NOMO-1 treated with dmso at 0.1 percent for 144 hours (cell line): ENCODE measurements around the gene SLC29A2.

Experiments used
- DNase-seq: peaks from one replicate; lab custom pipeline; 2025; ENCODE audit not compliant: unreplicated experiment; lab: John Stamatoyannopoulos, UW

The SLC29A2 gene

GRCh38 chr11:66371627-66372415 lies at the start of gene SLC29A2:
Gene SLC29A2 (minus strand): TSS chr11:66371760. CDS start chr11:66371591, 169 bp downstream.
- peak; percentile 79 for DNase-seq

GRCh38 chr11:66420671-66421476 lies 49.3 kb upstream of the SLC29A2 start, which contains the start of gene NPAS4:
Gene NPAS4 (plus strand): TSS chr11:66421035. CDS start chr11:66421180, 145 bp downstream.
- DNase-seq = no peak

GRCh38 chr11:66419825-66420224 lies 48.3 kb upstream of the SLC29A2 start:
- no peak for DNase-seq

GRCh38 chr11:66418986-66419308 lies 47.4 kb upstream of the SLC29A2 start:
- DNase-seq = no peak

GRCh38 chr11:66418168-66418985 lies 46.8 kb upstream of the SLC29A2 start:
- DNase-seq = peak; percentile 82

GRCh38 chr11:66417000-66417399 lies 45.4 kb upstream of the SLC29A2 start:
- no peak for DNase-seq

- DNase-seq = no peak
Observed at GRCh38 chr11:66415423-66415822, 43.9 kb upstream of the SLC29A2 start.

GRCh38 chr11:66414120-66414934 lies 42.8 kb upstream of the SLC29A2 start:
- no peak for DNase-seq

- DNase-seq = no peak
Observed at GRCh38 chr11:66413167-66413566, 41.6 kb upstream of the SLC29A2 start.

- no peak for DNase-seq
Observed at GRCh38 chr11:66412110-66412509, 40.5 kb upstream of the SLC29A2 start.

- DNase-seq = no peak
Observed at GRCh38 chr11:66411323-66411722, 39.8 kb upstream of the SLC29A2 start.

- DNase-seq = no peak
Observed at GRCh38 chr11:66410191-66410590, 38.6 kb upstream of the SLC29A2 start.

GRCh38 chr11:66409226-66409625 lies 37.7 kb upstream of the SLC29A2 start:
- no peak for DNase-seq

- DNase-seq = peak; percentile 71
Observed at GRCh38 chr11:66408488-66409214, 37.1 kb upstream of the SLC29A2 start.

GRCh38 chr11:66407651-66408050 lies 36.1 kb upstream of the SLC29A2 start:
- DNase-seq = no peak

- DNase-seq = no peak
Observed at GRCh38 chr11:66393954-66394353, 22.4 kb upstream of the SLC29A2 start.

GRCh38 chr11:66391322-66391721 lies 19.8 kb upstream of the SLC29A2 start:
- DNase-seq = no peak

GRCh38 chr11:66388780-66389386 lies 17.3 kb upstream of the SLC29A2 start:
- DNase-seq = peak; percentile 62
